HepG2 (cell line): Measurements from ENCODE around the gene DGAT2L6. TPM values are rescaled to one million over a fixed set of nuclear protein-coding genes. Genes with fewer than 3 reads are reported as not detected.

Source experiments
- ATAC-seq: fragments of 200-7000 bp; cut with Tn5 transposase; 3 replicates; pipeline ENCODE4 v1.9.1; 2020; ENCODE audit warnings: mild to moderate bottlenecking, moderate library complexity
- Bru-seq: library from RNA; stranded (reverse); fragments of 400-500 nt; gene quantifications from one replicate; lab custom pipeline; 2021; lab: Mats Ljungman, UMichigan
- BruChase-seq, 2 experiments: library from RNA; stranded (reverse); fragments of 400-500 nt; gene quantifications; one replicate each; lab custom pipeline; 2021; lab: Mats Ljungman, UMichigan
- BruUV-seq: library from RNA; stranded (reverse); fragments of 400-500 nt; replicated peaks from 2 replicates; lab custom pipeline; 2021; lab: Mats Ljungman, UMichigan
- CTCF ChIA-PET: fragments of 300-600 bp; formaldehyde crosslinking; extraction: SDS; loops from one replicate; lab custom pipeline; 2021; ENCODE audit warnings: low total read pairs, inconsistent platforms, low intra/inter-chr PET ratio; lab: Yijun Ruan, JAX
- POLR2A ChIA-PET: fragments of 350-600 bp; sonication (Branson Sonifier 250); formaldehyde crosslinking; loops from one replicate; lab custom pipeline; 2020; ENCODE audit warnings: antibody characterized with exemption, inconsistent platforms; lab: Yijun Ruan, JAX
- DNase-seq: peaks from one replicate; pipeline ENCODE4 v3.0.0-alpha.2; 2015; ENCODE audit warnings: low spot score
- FAIRE-seq: peaks from 3 replicates; lab custom pipeline; 2011; peaks lifted over from hg19 to GRCh38; lab: Jason Lieb, UNC
- H2AFZ ChIP-seq: one replicate; pipeline ENCODE4 v1.6.1; 2011; ENCODE audit warnings: low read length, inconsistent platforms
- H3K27ac ChIP-seq: fragments of 300-600 bp; 3 replicates; pipeline ENCODE4 v1.8.0; 2011; ENCODE audit warnings: mixed run types, mild to moderate bottlenecking, mixed read lengths, low read length, inconsistent platforms; ENCODE audit not compliant: insufficient read depth; ENCODE audit errors: extremely low read length
- H3K27me3 ChIP-seq, 2 experiments: fragments of 200-600 bp in 1 of 2; 2 replicates in 1 of 2; 3 replicates in 1 of 2; pipeline versions ENCODE4 v1.6.0 to v1.8.0; 2011; ENCODE audit warnings: low read length in 2 of 2, mild to moderate bottlenecking in 2 of 2, moderate library complexity in 2 of 2, inconsistent platforms in 1 of 2; ENCODE audit not compliant: insufficient read depth in 2 of 2, control insufficient read depth in 1 of 2
- H3K36me3 ChIP-seq, 2 experiments: fragments of 200-600 bp in 1 of 2; replicated peaks in 1 of 2; 2 replicates in 1 of 2; 3 replicates in 1 of 2; pipeline versions ENCODE4 v1.5.1 to v1.8.0; 2011; ENCODE audit warnings: low read length in 2 of 2, inconsistent platforms in 1 of 2; ENCODE audit not compliant: insufficient read depth in 2 of 2, control insufficient read depth in 1 of 2
- H3K4me1 ChIP-seq: 2 replicates; pipeline ENCODE4 v1.5.1; 2012; ENCODE audit warnings: low read length, inconsistent platforms; ENCODE audit not compliant: insufficient read depth
- H3K4me2 ChIP-seq: 2 replicates; pipeline ENCODE4 v1.6.0; 2011; ENCODE audit warnings: low read depth, low read length, inconsistent platforms
- H3K4me3 ChIP-seq, 3 experiments: fragments of 200-600 bp in 1 of 3; sonication (generic), shearing (Covaris generic) in 1 of 3; replicated peaks in 1 of 3; 2 replicates each; pipeline ENCODE4 v1.5.1; 2011 to 2016; ENCODE audit warnings: low read length in 3 of 3, inconsistent platforms in 2 of 3, low read depth in 2 of 3, mild to moderate bottlenecking in 2 of 3, control low read depth in 1 of 3, mixed read lengths in 1 of 3; ENCODE audit not compliant: insufficient read depth in 1 of 3
- H3K79me2 ChIP-seq: one replicate; pipeline ENCODE4 v1.6.1; 2011; ENCODE audit warnings: low read length, inconsistent platforms; ENCODE audit not compliant: insufficient read depth
- H3K9ac ChIP-seq: 2 replicates; pipeline ENCODE4 v1.6.0; 2011; ENCODE audit warnings: mild to moderate bottlenecking, low read depth, low read length, inconsistent platforms; ENCODE audit not compliant: insufficient read depth
- H3K9me3 ChIP-seq: 2 replicates; pipeline ENCODE4 v1.5.1; 2012; ENCODE audit warnings: mild to moderate bottlenecking, low read length
- H4K20me1 ChIP-seq: 2 replicates; pipeline ENCODE4 v1.6.0; 2011; ENCODE audit warnings: inconsistent platforms, mild to moderate bottlenecking, low read length, moderate library complexity; ENCODE audit not compliant: insufficient read depth
- NFE2L1 ChIP-seq: sonication (generic); formaldehyde crosslinking; IDR thresholded peaks from 2 replicates; pipeline ENCODE4 v1.4.0; 2020; ENCODE audit warnings: missing genetic modification reagents, mild to moderate bottlenecking, borderline replicate concordance
- NFYB ChIP-seq: sonication (generic); formaldehyde crosslinking; IDR thresholded peaks from 2 replicates; pipeline ENCODE4 v1.4.0; 2020; ENCODE audit warnings: missing genetic modification reagents
- SRSF1 ChIP-seq: fragments of 200-400 bp; formaldehyde crosslinking; optimal IDR thresholded peaks from 2 replicates; pipeline ENCODE3; 2017; ENCODE audit warnings: mild to moderate bottlenecking, low read depth, low read length, moderate library complexity
- ZC3H13 ChIP-seq: sonication (generic); formaldehyde crosslinking; IDR thresholded peaks from 2 replicates; pipeline ENCODE4 v1.8.1; 2023; ENCODE audit warnings: mild to moderate bottlenecking, missing genetic modification reagents, moderate library complexity
- ZNF432 ChIP-seq: sonication (generic); formaldehyde crosslinking; IDR thresholded peaks from 2 replicates; pipeline ENCODE4 v1.5.0; 2020; ENCODE audit warnings: missing genetic modification reagents, mild to moderate bottlenecking, borderline replicate concordance
- ZNF747 ChIP-seq: sonication (generic); formaldehyde crosslinking; IDR thresholded peaks from 2 replicates; pipeline ENCODE4 v1.8.1; 2023; ENCODE audit warnings: missing genetic modification reagents, mild to moderate bottlenecking, borderline replicate concordance
- WGBS: methylation state at CpG from one replicate; pipeline ENCODE4 v1.1.6; 2017; ENCODE audit warnings: low lambda C conversion rate; 5-methylcytosine and 5-hydroxymethylcytosine counted together
- in situ Hi-C: cut with HindIII; loops from 2 replicates; pipeline ENCODE4 v1.10.0; 2017; ENCODE audit warnings: low pct_unique_long_range_greater_than_20kb; ENCODE audit not compliant: extremely low pct_ligation_motif_present
- intact Hi-C: fragments of 100-400 bp; cut with micrococcal nuclease; formaldehyde crosslinking; loops from one replicate; pipeline ENCODE4 v1.10.0; 2022; ENCODE audit not compliant: unreplicated experiment
- long read RNA-seq, 2 experiments: library from RNA in 1 of 2; library from polyadenylated mRNA in 1 of 2; stranded (forward) in 1 of 2; unstranded in 1 of 2; transcript quantifications; one replicate each; pipeline ENCODE4 v2.0.0, GENCODE V29; 2019 to 2022
- polyA minus RNA-seq, 3 experiments: library from RNA; depleted of rRNA, polyadenylated mRNA; stranded (reverse); fragments of >200 nt; gene quantifications; 2 replicates each; pipeline ENCODE4 v1.2.3, GENCODE V29; 2011; ENCODE audit warnings: low replicate concordance in 1 of 3
- polyA plus RNA-seq, 8 experiments: library from polyadenylated mRNA; depleted of rRNA in 3 of 8; stranded (reverse) in 7 of 8; unstranded in 1 of 8; fragments of >200 nt; fragmentation: Illumina TruSeq in 4 of 8; extraction: Trizol in 4 of 8; gene quantifications; 2 replicates each; pipeline versions ENCODE4 v1.2.1 to v1.2.3, GENCODE V29; 2011 to 2016; ENCODE audit warnings: low read depth in 4 of 8, missing spikeins in 1 of 8, mixed read lengths in 1 of 8; ENCODE audit not compliant: insufficient read depth in 1 of 8
- total RNA-seq, 5 experiments: library from RNA; depleted of rRNA; stranded (reverse); fragments of >200 nt; fragmentation: Illumina TruSeq; extraction: Trizol; gene quantifications; 2 replicates each; pipeline ENCODE4 v1.2.3, GENCODE V29; 2016; ENCODE audit warnings: low read depth in 1 of 5
- TF ChIP-seq, protein P1 (sequence below): IDR thresholded peaks from 2 replicates; pipeline ENCODE4 v1.6.1; 2016; ENCODE audit warnings: missing compliant biosample characterization, missing genetic modification reagents, borderline replicate concordance

Gene DGAT2L6, protein sequence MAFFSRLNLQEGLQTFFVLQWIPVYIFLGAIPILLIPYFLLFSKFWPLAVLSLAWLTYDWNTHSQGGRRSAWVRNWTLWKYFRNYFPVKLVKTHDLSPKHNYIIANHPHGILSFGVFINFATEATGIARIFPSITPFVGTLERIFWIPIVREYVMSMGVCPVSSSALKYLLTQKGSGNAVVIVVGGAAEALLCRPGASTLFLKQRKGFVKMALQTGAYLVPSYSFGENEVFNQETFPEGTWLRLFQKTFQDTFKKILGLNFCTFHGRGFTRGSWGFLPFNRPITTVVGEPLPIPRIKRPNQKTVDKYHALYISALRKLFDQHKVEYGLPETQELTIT
- total RNA-seq (2016; rRNA removed; fragmentation: Illumina TruSeq; extraction: Trizol) (not detected in 2 replicates), polyA plus RNA-seq (2011; rRNA removed) (not detected in 2 replicates), polyA minus RNA-seq (2011; rRNA and poly(A)+ RNA removed; ENCODE audit: low replicate concordance) (not detected in 2 replicates), Bru-seq, nascent RNA (not detected), BruChase-seq, experiment 1, labeled RNA remaining after a 6-hour chase (not detected), BruChase-seq, experiment 2, labeled RNA remaining after a 2-hour chase (percentile 4 among the genes with signal in this experiment)
- not detected in 2 replicates for total RNA-seq (2016; cell fraction: cytosol; rRNA removed; fragmentation: Illumina TruSeq; extraction: Trizol; ENCODE audit: low read depth)
- not detected in 2 replicates for total RNA-seq (2016; cell fraction: insoluble cytoplasmic fraction; rRNA removed; fragmentation: Illumina TruSeq; extraction: Trizol)
- not detected in 2 replicates for total RNA-seq (2016; cell fraction: membrane; rRNA removed; fragmentation: Illumina TruSeq; extraction: Trizol)
- not detected in 2 replicates for total RNA-seq (2016; cell fraction: nucleus; rRNA removed; fragmentation: Illumina TruSeq; extraction: Trizol)
- polyA plus RNA-seq (2011; cell fraction: cytosol; rRNA removed): 0.03 TPM in 1 of 2 replicates, not detected in the other
- polyA plus RNA-seq (2011; cell fraction: nucleus; rRNA removed): not detected in 2 replicates
- polyA plus RNA-seq (2012): not detected in 2 replicates
- polyA plus RNA-seq (2016; cell fraction: cytosol; fragmentation: Illumina TruSeq; extraction: Trizol; ENCODE audit: low read depth): not detected in 2 replicates
- not detected in 2 replicates for polyA plus RNA-seq (2016; cell fraction: insoluble cytoplasmic fraction; fragmentation: Illumina TruSeq; extraction: Trizol; ENCODE audit: low read depth)
- polyA plus RNA-seq (2016; cell fraction: membrane; fragmentation: Illumina TruSeq; extraction: Trizol; ENCODE audit: low read depth): not detected in 2 replicates
- not detected in 2 replicates for polyA plus RNA-seq (2016; cell fraction: nucleus; fragmentation: Illumina TruSeq; extraction: Trizol; ENCODE audit: insufficient read depth, low read depth)
- polyA minus RNA-seq (2011; cell fraction: cytosol; rRNA and poly(A)+ RNA removed): not detected in 2 replicates
- polyA minus RNA-seq (2011; cell fraction: nucleus; rRNA and poly(A)+ RNA removed): not detected in 2 replicates
- long read RNA-seq, experiment 1: 0 reads
- long read RNA-seq, experiment 2: 0 reads

DNA sequence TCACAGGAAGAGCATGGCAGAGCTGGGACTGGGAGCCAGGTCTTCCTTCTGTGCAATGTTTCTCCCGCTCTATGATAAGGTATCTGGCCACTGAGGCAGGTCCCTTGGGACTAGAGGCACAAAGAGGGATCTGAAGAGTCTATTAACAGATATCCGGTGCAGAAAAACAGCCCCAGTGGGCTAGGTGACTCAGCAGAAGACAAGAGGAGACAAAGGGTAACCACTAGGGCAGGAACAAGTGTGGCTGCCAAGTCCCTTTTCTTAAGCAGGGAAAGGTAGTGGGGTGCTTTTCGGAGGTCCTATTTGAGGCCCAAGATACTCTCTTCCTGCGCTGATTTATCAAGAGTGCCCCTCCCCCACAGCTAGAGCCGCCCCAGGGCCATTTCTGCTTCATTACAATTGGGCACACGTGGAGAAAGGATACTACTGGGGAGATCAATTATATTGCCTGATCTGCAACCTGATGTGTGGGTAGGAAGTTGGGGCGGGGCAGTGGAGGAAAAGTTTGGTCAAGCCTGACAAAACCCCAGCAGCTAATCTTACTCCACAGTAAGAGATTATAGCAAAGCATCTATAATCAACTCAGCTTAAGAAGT lies at the start of gene DGAT2L6:
Gene DGAT2L6, plus strand, starts transcription at position 546 of the 596 bp plus-strand sequence. CDS start 100 bp downstream, outside the sequence.
- in situ Hi-C loops: no loop called here
- intact Hi-C loops: no loop called here
- WGBS: 72% methylated on average over 5 of the region's 7 CpGs
- H3K4me3 ChIP-seq: no peak within 1 kb of the TSS
- H3K4me2 ChIP-seq: no peak within 1 kb of the TSS
- ChIA-PET POLR2A (no interaction called here), CTCF (no interaction called here)
- H3K9ac ChIP-seq: no peak within 1 kb of the TSS
- FAIRE-seq (no peak), ATAC-seq (no peak), DNase-seq (no peak)
- BruUV-seq: no TSS peak
- no peaks in the 10 kb centered on the region for H3K27me3 ChIP-seq
- no peaks in the 10 kb centered on the region for H3K79me2 ChIP-seq
- TF ChIP-seq SRSF1: no peak
- TF ChIP-seq, protein P1, sequence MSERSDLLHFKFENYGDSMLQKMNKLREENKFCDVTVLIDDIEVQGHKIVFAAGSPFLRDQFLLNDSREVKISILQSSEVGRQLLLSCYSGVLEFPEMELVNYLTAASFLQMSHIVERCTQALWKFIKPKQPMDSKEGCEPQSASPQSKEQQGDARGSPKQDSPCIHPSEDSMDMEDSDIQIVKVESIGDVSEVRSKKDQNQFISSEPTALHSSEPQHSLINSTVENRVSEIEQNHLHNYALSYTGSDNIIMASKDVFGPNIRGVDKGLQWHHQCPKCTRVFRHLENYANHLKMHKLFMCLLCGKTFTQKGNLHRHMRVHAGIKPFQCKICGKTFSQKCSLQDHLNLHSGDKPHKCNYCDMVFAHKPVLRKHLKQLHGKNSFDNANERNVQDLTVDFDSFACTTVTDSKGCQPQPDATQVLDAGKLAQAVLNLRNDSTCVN (CRISPR knock-in tag): no peak
- no peak for TF ChIP-seq ZNF747 (CRISPR knock-in tag)
- no peak for TF ChIP-seq NFYB (CRISPR knock-in tag)
- no peak for TF ChIP-seq NFE2L1
- no peak for TF ChIP-seq ZC3H13 (CRISPR knock-in tag)
- TF ChIP-seq ZNF432 (CRISPR knock-in tag): no peak
- no peaks in the 10 kb centered on the region for H4K20me1 ChIP-seq
- no peak within 1 kb of the TSS for H2AFZ ChIP-seq
- H3K36me3 ChIP-seq: no peaks in the 10 kb centered on the region
- H3K27ac ChIP-seq: no peak within 1 kb of the TSS
- H3K9me3 ChIP-seq: no peaks in the 10 kb centered on the region
- H3K4me1 ChIP-seq: no peaks in the 10 kb centered on the region
